ENCODE data around the gene FGF1.

The FGF1 gene

GRCh38 chr5:142571371-142571770 lies 114.5 kb downstream of the FGF1 start:
- no peak for DNase-seq

GRCh38 chr5:142569905-142570304 lies 116.0 kb downstream of the FGF1 start:
- no peak for DNase-seq

- DNase-seq: no peak
These were observed 116.9 kb downstream of the FGF1 start for GRCh38 chr5:142568996-142569335.

- no peak for DNase-seq
These were observed 117.5 kb downstream of the FGF1 start for GRCh38 chr5:142568283-142568995.

GRCh38 chr5:142561486-142562097 lies 124.3 kb downstream of the FGF1 start:
- DNase-seq: no peak

- DNase-seq: no peak
These were observed 124.9 kb downstream of the FGF1 start for GRCh38 chr5:142561029-142561428.

GRCh38 chr5:142552107-142552506 lies 133.8 kb downstream of the FGF1 start:
- DNase-seq: no peak

- DNase-seq: peak; percentile 34
These were observed 134.4 kb downstream of the FGF1 start for GRCh38 chr5:142551338-142552067.

GRCh38 chr5:142550471-142550870 lies 135.4 kb downstream of the FGF1 start:
- no peak for DNase-seq

- DNase-seq: no peak
These were observed 136.1 kb downstream of the FGF1 start for GRCh38 chr5:142549834-142550233.

- DNase-seq: peak; percentile 69
These were observed 137.1 kb downstream of the FGF1 start for GRCh38 chr5:142548739-142549275.

- DNase-seq: no peak
These were observed 138.2 kb downstream of the FGF1 start for GRCh38 chr5:142547445-142548380.

GRCh38 chr5:142545650-142546322 lies 140.1 kb downstream of the FGF1 start:
- no peak for DNase-seq

- DNase-seq: no peak
These were observed 140.8 kb downstream of the FGF1 start for GRCh38 chr5:142544946-142545649.

GRCh38 chr5:142544071-142544753 lies 141.7 kb downstream of the FGF1 start:
- no peak for DNase-seq

- DNase-seq: no peak
These were observed 143.0 kb downstream of the FGF1 start for GRCh38 chr5:142542906-142543305.

Measured in DMS153 (cell line).